ENCODE measurements around the gene SEMA3D.

DNA sequence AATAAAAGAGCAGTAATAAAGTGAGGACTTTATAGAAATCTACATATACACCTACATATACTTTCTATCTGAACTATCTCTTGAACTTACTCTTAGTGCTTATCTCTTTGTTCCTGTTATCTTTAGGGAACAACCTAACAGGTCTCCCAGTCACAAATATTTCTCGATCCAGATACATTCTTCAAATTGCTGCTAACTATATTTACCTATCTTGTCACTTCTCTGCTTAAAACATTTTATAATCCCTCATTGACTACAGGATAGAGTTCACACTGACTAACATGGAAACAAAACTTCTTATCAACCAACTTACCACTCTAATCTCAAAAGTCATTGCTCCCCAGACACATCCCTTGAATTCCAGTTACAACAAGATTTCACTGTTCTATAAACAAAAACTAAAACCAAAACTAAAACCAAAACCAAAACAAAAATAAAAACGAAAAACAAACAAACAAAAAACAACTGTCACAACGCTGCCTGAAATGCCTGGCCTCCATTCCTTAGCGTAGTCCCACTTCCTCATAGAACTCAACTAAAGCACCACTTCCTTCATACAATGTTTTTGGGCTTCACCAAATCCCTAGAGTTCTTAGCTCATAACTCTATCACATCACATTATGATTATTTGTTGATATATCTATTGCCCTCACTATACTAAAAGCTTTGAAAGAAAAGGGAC lies 134.7 kb downstream of the SEMA3D start:
- TF ChIP-seq, protein P1, sequence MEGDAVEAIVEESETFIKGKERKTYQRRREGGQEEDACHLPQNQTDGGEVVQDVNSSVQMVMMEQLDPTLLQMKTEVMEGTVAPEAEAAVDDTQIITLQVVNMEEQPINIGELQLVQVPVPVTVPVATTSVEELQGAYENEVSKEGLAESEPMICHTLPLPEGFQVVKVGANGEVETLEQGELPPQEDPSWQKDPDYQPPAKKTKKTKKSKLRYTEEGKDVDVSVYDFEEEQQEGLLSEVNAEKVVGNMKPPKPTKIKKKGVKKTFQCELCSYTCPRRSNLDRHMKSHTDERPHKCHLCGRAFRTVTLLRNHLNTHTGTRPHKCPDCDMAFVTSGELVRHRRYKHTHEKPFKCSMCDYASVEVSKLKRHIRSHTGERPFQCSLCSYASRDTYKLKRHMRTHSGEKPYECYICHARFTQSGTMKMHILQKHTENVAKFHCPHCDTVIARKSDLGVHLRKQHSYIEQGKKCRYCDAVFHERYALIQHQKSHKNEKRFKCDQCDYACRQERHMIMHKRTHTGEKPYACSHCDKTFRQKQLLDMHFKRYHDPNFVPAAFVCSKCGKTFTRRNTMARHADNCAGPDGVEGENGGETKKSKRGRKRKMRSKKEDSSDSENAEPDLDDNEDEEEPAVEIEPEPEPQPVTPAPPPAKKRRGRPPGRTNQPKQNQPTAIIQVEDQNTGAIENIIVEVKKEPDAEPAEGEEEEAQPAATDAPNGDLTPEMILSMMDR (IDR thresholded peaks at IDR 0.05), result no peak
- no peak for TF ChIP-seq ZFX (IDR thresholded peaks at IDR 0.05; ENCODE audit: borderline replicate concordance)

Measured in 22Rv1 (cell line).